HG03045 (cell line): ENCODE results near the gene ARL3.
"Not testable (repeated sequence)": the region's sequence is repeated elsewhere in the genome, so short reads cannot be mapped to it uniquely, and the experiment has no call there.

Source experiments
- ATAC-seq: cut with Tn5 transposase; IDR thresholded peaks from one replicate; pipeline ENCODE4 v1.9.1; 2021; ENCODE audit warnings: mild to moderate bottlenecking, moderate library complexity; ENCODE audit not compliant: unreplicated experiment

ARL3 gene

GRCh38 chr10:102705531-102705930, 8.7 kb downstream of the ARL3 start:
- ATAC-seq = no peak

- no peak for ATAC-seq
Measured at GRCh38 chr10:102704915-102705314, 9.3 kb downstream of the ARL3 start.

- no peak for ATAC-seq
Measured at GRCh38 chr10:102702742-102703141, 11.5 kb downstream of the ARL3 start.

- ATAC-seq = no peak
Measured at GRCh38 chr10:102701796-102702195, 12.4 kb downstream of the ARL3 start.

GRCh38 chr10:102701272-102701671, 12.9 kb downstream of the ARL3 start:
- no peak for ATAC-seq

- ATAC-seq = no peak
Measured at GRCh38 chr10:102698894-102699293, 15.3 kb downstream of the ARL3 start.

GRCh38 chr10:102696736-102697135, 17.5 kb downstream of the ARL3 start:
- no peak for ATAC-seq

- not testable (repeated sequence) for ATAC-seq
Measured at GRCh38 chr10:102695401-102695800, 18.8 kb downstream of the ARL3 start.

GRCh38 chr10:102691285-102692066, 22.7 kb downstream of the ARL3 start:
- ATAC-seq = no peak

GRCh38 chr10:102683736-102684135, 30.5 kb downstream of the ARL3 start:
- ATAC-seq = no peak

GRCh38 chr10:102682981-102683380, 31.2 kb downstream of the ARL3 start:
- no peak for ATAC-seq

- ATAC-seq = no peak
Measured at GRCh38 chr10:102682416-102682815, 31.8 kb downstream of the ARL3 start.

- ATAC-seq = no peak
Measured at GRCh38 chr10:102681696-102682095, 32.5 kb downstream of the ARL3 start.

- no peak for ATAC-seq
Measured at GRCh38 chr10:102679596-102679995, 34.6 kb downstream of the ARL3 start.

GRCh38 chr10:102678842-102679289, 35.3 kb downstream of the ARL3 start:
- ATAC-seq = no peak

GRCh38 chr10:102678068-102678400, 36.2 kb downstream of the ARL3 start:
- no peak for ATAC-seq

- ATAC-seq = no peak
Measured at GRCh38 chr10:102677331-102678067, 36.7 kb downstream of the ARL3 start.

- ATAC-seq = no peak
Measured at GRCh38 chr10:102676534-102677315, 37.5 kb downstream of the ARL3 start.

- ATAC-seq = no peak
Measured at GRCh38 chr10:102675666-102676533, 38.3 kb downstream of the ARL3 start.

- no peak for ATAC-seq
Measured at GRCh38 chr10:102675011-102675665, 39.1 kb downstream of the ARL3 start.
